WERI-Rb-1 (cell line): ENCODE measurements around the gene CLEC16A.

ENCODE experiments used
- DNase-seq: peaks from one replicate; pipeline ENCODE4 v3.0.0-alpha.2; 2020
- H3K27ac ChIP-seq: fragments of 250-450 bp; sonication (Bioruptor Pico); 2 replicates; pipeline ENCODE4 v1.5.1; 2020; ENCODE audit warnings: mild to moderate bottlenecking, moderate library complexity
- H3K27me3 ChIP-seq: fragments of 250-450 bp; sonication (Bioruptor Pico); 2 replicates; pipeline ENCODE4 v1.5.1; 2021; ENCODE audit warnings: mild to moderate bottlenecking, low read depth, moderate library complexity; ENCODE audit not compliant: insufficient read depth, severe bottlenecking
- H3K36me3 ChIP-seq: fragments of 250-450 bp; sonication (Bioruptor Pico); 2 replicates; pipeline ENCODE4 v1.5.1; 2020; ENCODE audit warnings: mild to moderate bottlenecking, moderate library complexity
- H3K4me3 ChIP-seq: 2 replicates; pipeline ENCODE4 v1.5.1; 2011; ENCODE audit warnings: low read depth, mild to moderate bottlenecking, control low read depth, low read length
- H3K9me3 ChIP-seq: fragments of 250-450 bp; sonication (Bioruptor Pico); 2 replicates; pipeline ENCODE4 v1.5.1; 2021; ENCODE audit warnings: mild to moderate bottlenecking, moderate library complexity; ENCODE audit not compliant: severe bottlenecking
- CTCF ChIP-seq: IDR thresholded peaks from 2 replicates; pipeline ENCODE4 v1.5.1; 2011; ENCODE audit warnings: low read depth, mild to moderate bottlenecking, control low read depth, inconsistent platforms, low read length

CLEC16A gene

GRCh38 chr16:10999300-10999699 lies 54.9 kb downstream of the CLEC16A start:
- no peak overlapping the region for H3K4me3 ChIP-seq
- H3K36me3 ChIP-seq = peaks cover 6% of the 10 kb centered on the region
- H3K27ac ChIP-seq = no peak overlapping the region
- no peaks in the 10 kb centered on the region for H3K9me3 ChIP-seq
- no peak for DNase-seq
- TF ChIP-seq CTCF = no peak
- no peaks in the 10 kb centered on the region for H3K27me3 ChIP-seq

GRCh38 chr16:11001611-11002010 lies 57.2 kb downstream of the CLEC16A start:
- Histone ChIP-seq H3K27me3 (no peaks in the 10 kb centered on the region), H3K27ac (no peak overlapping the region), H3K4me3 (no peak overlapping the region), H3K9me3 (no peaks in the 10 kb centered on the region), H3K36me3 (peaks cover 9% of the 10 kb centered on the region)
- no peak for TF ChIP-seq CTCF
- DNase-seq = no peak

GRCh38 chr16:11003141-11003540 lies 58.8 kb downstream of the CLEC16A start:
- no peaks in the 10 kb centered on the region for H3K27me3 ChIP-seq
- H3K9me3 ChIP-seq = no peaks in the 10 kb centered on the region
- H3K36me3 ChIP-seq = peaks cover 9% of the 10 kb centered on the region
- no peak overlapping the region for H3K27ac ChIP-seq
- DNase-seq = no peak
- no peak overlapping the region for H3K4me3 ChIP-seq
- no peak for TF ChIP-seq CTCF

- TF ChIP-seq CTCF = no peak
- Histone ChIP-seq H3K27me3 (no peaks in the 10 kb centered on the region), H3K9me3 (no peaks in the 10 kb centered on the region), H3K36me3 (peaks cover 9% of the 10 kb centered on the region; the same call in 1 of the 2 replicates), H3K27ac (no peak overlapping the region), H3K4me3 (no peak overlapping the region)
- DNase-seq = no peak
Observed at GRCh38 chr16:11004351-11004750, 60.0 kb downstream of the CLEC16A start.

GRCh38 chr16:11004973-11005610 lies 60.7 kb downstream of the CLEC16A start:
- H3K4me3 ChIP-seq = no peak overlapping the region
- H3K27ac ChIP-seq = no peak overlapping the region
- no peaks in the 10 kb centered on the region for H3K9me3 ChIP-seq
- H3K27me3 ChIP-seq = no peaks in the 10 kb centered on the region
- H3K36me3 ChIP-seq = peaks cover 9% of the 10 kb centered on the region; the same call in 1 of the 2 replicates
- no peak for DNase-seq
- TF ChIP-seq CTCF = no peak

- peaks cover 9% of the 10 kb centered on the region; the same call in 1 of the 2 replicates for H3K36me3 ChIP-seq
- H3K4me3 ChIP-seq = no peak overlapping the region
- no peaks in the 10 kb centered on the region for H3K9me3 ChIP-seq
- DNase-seq = no peak
- TF ChIP-seq CTCF = no peak
- H3K27ac ChIP-seq = no peak overlapping the region
- no peaks in the 10 kb centered on the region for H3K27me3 ChIP-seq
Observed at GRCh38 chr16:11005611-11005975, 61.2 kb downstream of the CLEC16A start.
